Right lobe of liver (tissue), 4 donors: ENCODE measurements around the gene EXOC2.
"Not testable (repeated sequence)": the region's sequence is repeated elsewhere in the genome, so short reads cannot be mapped to it uniquely, and the experiment has no call there.

Experiments
- CTCF ChIP-seq, 4 donors: fragments of 200-600 bp in 3 of 4; fragments of 450-650 bp in 1 of 4; IDR thresholded peaks; one replicate each; pipeline versions ENCODE4 v1.5.1 to v1.8.0; 2016 to 2022; ENCODE audit warnings: antibody characterized with exemption in 4 of 4, mild to moderate bottlenecking in 2 of 4
- POLR2A ChIP-seq: fragments of 450-650 bp; IDR thresholded peaks from one replicate; pipeline ENCODE4 v1.6.1; 2017; ENCODE audit warnings: antibody characterized with exemption, mild to moderate bottlenecking
- donor health status: DM: no; HTN: no; CAD: no.
- donor health status: DM: no; HTN: no; CAD: no.
- donor health status: DM: no; HTN: yes; CAD: no.

GRCh38 chr6:605895-606294 is 87.0 kb downstream of the EXOC2 start:
- TF ChIP-seq CTCF (IDR thresholded peaks at IDR 0.05); POLR2A: not testable (repeated sequence)
